ENCODE measurements around the gene SLC39A11.
"Not testable (repeated sequence)": the region's sequence is repeated elsewhere in the genome, so short reads cannot be mapped to it uniquely, and the experiment has no call there.

SLC39A11 gene

GRCh38 chr17:72720494-72720825, 372.0 kb downstream of the SLC39A11 start:
- DNase-seq (ENCODE audit: low read depth in 1 of 2, low spot score in 1 of 2), result no peak

- peak in 1 of 2 donors; percentile 16 for DNase-seq (ENCODE audit: low read depth in 1 of 2, low spot score in 1 of 2)
Observed at GRCh38 chr17:72719578-72720493, 372.7 kb downstream of the SLC39A11 start.

- DNase-seq (ENCODE audit: low read depth in 1 of 2, low spot score in 1 of 2), result no peak
Observed at GRCh38 chr17:72719206-72719577, 373.3 kb downstream of the SLC39A11 start.

GRCh38 chr17:72717676-72718075, 374.8 kb downstream of the SLC39A11 start:
- DNase-seq (ENCODE audit: low read depth in 1 of 2, low spot score in 1 of 2), result no peak

GRCh38 chr17:72717276-72717675, 375.2 kb downstream of the SLC39A11 start:
- no peak for DNase-seq (ENCODE audit: low read depth in 1 of 2, low spot score in 1 of 2)

- DNase-seq (ENCODE audit: low read depth in 1 of 2, low spot score in 1 of 2), result no peak
Observed at GRCh38 chr17:72715906-72716572, 376.4 kb downstream of the SLC39A11 start.

- DNase-seq (ENCODE audit: low read depth in 1 of 2, low spot score in 1 of 2), result no peak
Observed at GRCh38 chr17:72714357-72714966, 378.0 kb downstream of the SLC39A11 start.

- DNase-seq (ENCODE audit: low read depth in 1 of 2, low spot score in 1 of 2), result no peak
Observed at GRCh38 chr17:72713701-72714100, 378.8 kb downstream of the SLC39A11 start.

GRCh38 chr17:72711521-72712310, 380.8 kb downstream of the SLC39A11 start:
- DNase-seq (ENCODE audit: low read depth in 1 of 2, low spot score in 1 of 2), result no peak

- no peak for DNase-seq (ENCODE audit: low read depth in 1 of 2, low spot score in 1 of 2)
Observed at GRCh38 chr17:72710834-72711233, 381.7 kb downstream of the SLC39A11 start.

GRCh38 chr17:72710202-72710601, 382.3 kb downstream of the SLC39A11 start:
- DNase-seq (ENCODE audit: low read depth in 1 of 2, low spot score in 1 of 2), result no peak

GRCh38 chr17:72708682-72709081, 383.8 kb downstream of the SLC39A11 start:
- DNase-seq (ENCODE audit: low read depth in 1 of 2, low spot score in 1 of 2), result not testable (repeated sequence)

- DNase-seq (ENCODE audit: low read depth in 1 of 2, low spot score in 1 of 2), result no peak
Observed at GRCh38 chr17:72707881-72708280, 384.6 kb downstream of the SLC39A11 start.

- no peak for DNase-seq (ENCODE audit: low read depth in 1 of 2, low spot score in 1 of 2)
Observed at GRCh38 chr17:72706396-72706981, 386.0 kb downstream of the SLC39A11 start.

- no peak for DNase-seq (ENCODE audit: low read depth in 1 of 2, low spot score in 1 of 2)
Observed at GRCh38 chr17:72705905-72706395, 386.5 kb downstream of the SLC39A11 start.

GRCh38 chr17:72702998-72703397, 389.5 kb downstream of the SLC39A11 start:
- DNase-seq (ENCODE audit: low read depth in 1 of 2, low spot score in 1 of 2), result no peak

- no peak for DNase-seq (ENCODE audit: low read depth in 1 of 2, low spot score in 1 of 2)
Observed at GRCh38 chr17:72702136-72702735, 390.3 kb downstream of the SLC39A11 start.

GRCh38 chr17:72700226-72700625, 392.3 kb downstream of the SLC39A11 start:
- no peak for DNase-seq (ENCODE audit: low read depth in 1 of 2, low spot score in 1 of 2)

- no peak for DNase-seq (ENCODE audit: low read depth in 1 of 2, low spot score in 1 of 2)
Observed at GRCh38 chr17:72699545-72699944, 392.9 kb downstream of the SLC39A11 start.

- DNase-seq (ENCODE audit: low read depth in 1 of 2, low spot score in 1 of 2), result no peak
Observed at GRCh38 chr17:72697602-72698146, 394.8 kb downstream of the SLC39A11 start.

Measured in activated CD4-positive, alpha-beta T cell treated with anti-CD3 and anti-CD28 coated beads, Interleukin-2, amount 50 U/mL, for 24 hours (primary cell).